ENCODE results near the gene PCOLCE2. TPM values are rescaled to one million over a fixed set of nuclear protein-coding genes. Genes with fewer than 3 reads are reported as not detected.

PCOLCE2 gene
- total and polyA plus RNA-seq, 2 of the 8 experiments (the other 6 are each of a cell fraction or from before 2014, with no cell fraction given) = 11.1 to 12.6 TPM

- POLR2A ChIA-PET (ENCODE audit: partially characterized antibody) = no interaction called here
These were observed 26.8 kb upstream of the PCOLCE2 start for GRCh38 chr3:142915636-142916035.

More at GRCh38 chr3:142915636-142916035, 26.8 kb upstream of the PCOLCE2 start:
- no peak overlapping the region for H2BK5ac ChIP-seq (ENCODE audit: low read depth, low read length)
- no peak overlapping the region for H2BK20ac ChIP-seq (ENCODE audit: low read length)
- no peaks in the 10 kb centered on the region for H3K9me3 ChIP-seq (ENCODE audit: insufficient read depth in 2 of 2, low read depth in 1 of 2, low read length in 1 of 2)
- DNase-seq (ENCODE audit: low read depth in 1 of 2, low spot score in 2 of 2) (no peak), FAIRE-seq (no peak)
- H3K23ac ChIP-seq (ENCODE audit: insufficient read length) = no peak overlapping the region
- no peak overlapping the region for H3K27ac ChIP-seq (ENCODE audit: low read depth, low read length)
- no peak overlapping the region for H2AK5ac ChIP-seq (ENCODE audit: low read depth, low read length)
- H3K27me3 ChIP-seq (replicated peaks in 1 of 4; ENCODE audit: control insufficient read depth in 3 of 4, extremely low read depth in 1 of 4, insufficient read depth in 3 of 4, low read length in 3 of 4) = no peaks in the 10 kb centered on the region
- no peak overlapping the region for H4K8ac ChIP-seq (ENCODE audit: extremely low read depth, insufficient read depth, low read length)
- CTCF ChIA-PET (ENCODE audit: partially characterized antibody) = interaction anchor here (0.6 to 1.5 kb wide), 3 partner anchors 8 to 87 kb away, joined by 3 to 6 read pairs (median 5); no protein-coding TSS in a partner anchor
- 81% methylated on average over 3 of the region's 3 CpGs; no CpG with 5 or more reads in 1 of the 2 experiments for WGBS, 2 experiments (ENCODE audit: extremely low coverage in 1 of 2, insufficient coverage in 1 of 2, insufficient read length in 1 of 2, insufficient replicate concordance in 2 of 2, low coverage in 1 of 2, low lambda C conversion rate in 2 of 2, missing lambda C conversion rate in 1 of 2)
- H3K9ac ChIP-seq (replicated peaks in 1 of 4; ENCODE audit: extremely low read depth in 1 of 4, low read depth in 3 of 4, low read length in 3 of 4) = no peak overlapping the region
- H3K14ac ChIP-seq (ENCODE audit: insufficient read length) = no peak overlapping the region
- no peaks in the 10 kb centered on the region for H3K79me2 ChIP-seq (ENCODE audit: control insufficient read depth in 1 of 2, insufficient read depth in 2 of 2, low read length in 2 of 2)
- H3K4me3 ChIP-seq (ENCODE audit: extremely low read depth in 1 of 4, insufficient read depth in 2 of 4, low read depth in 3 of 4, low read length in 4 of 4) = no peak overlapping the region
- H4K20me1 ChIP-seq (replicated peaks in 1 of 2; ENCODE audit: control insufficient read depth in 1 of 2, insufficient read depth in 2 of 2, low read length in 2 of 2) = no peaks in the 10 kb centered on the region
- no peaks in the 10 kb centered on the region for H3K4me1 ChIP-seq (replicated peaks in 1 of 4; ENCODE audit: control insufficient read depth in 3 of 4, insufficient read depth in 4 of 4, low read length in 3 of 4)
- no peak overlapping the region for H2BK120ac ChIP-seq (replicated peaks; ENCODE audit: low read depth, low read length)
- no peaks in the 10 kb centered on the region for H3K36me3 ChIP-seq (ENCODE audit: control insufficient read depth in 2 of 4, insufficient read depth in 4 of 4, low read length in 3 of 4)
- TF ChIP-seq ASH2L (IDR thresholded peaks at IDR 0.05; ENCODE audit: low read length) (no peak), USF2 (IDR thresholded peaks at IDR 0.05; ENCODE audit: low read length) (no peak), CTCF (IDR thresholded peaks at IDR 0.05; ENCODE audit: control extremely low read depth in 1 of 3, insufficient read depth in 1 of 3, low read depth in 1 of 3, low read length in 3 of 3) (no peak), SUZ12 (IDR thresholded peaks at IDR 0.05; ENCODE audit: low read length) (no peak)
- H2AFZ ChIP-seq (ENCODE audit: low read length) = no peak overlapping the region
- H3K18ac ChIP-seq (ENCODE audit: extremely low read depth, low read length) = no peak overlapping the region
- H3K56ac ChIP-seq (replicated peaks; ENCODE audit: insufficient read length, low read depth, low read length) = no peak overlapping the region
- H4K5ac ChIP-seq (ENCODE audit: insufficient read length, low read depth, low read length) = no peak overlapping the region
- no peak overlapping the region for H4K91ac ChIP-seq (replicated peaks; ENCODE audit: insufficient read length, low read length)
- H3K4ac ChIP-seq (replicated peaks; ENCODE audit: insufficient read length, low read depth, low read length) = no peak overlapping the region
- H3K79me1 ChIP-seq (ENCODE audit: low read depth, low read length) = no peaks in the 10 kb centered on the region
- H2BK12ac ChIP-seq (ENCODE audit: low read depth, low read length) = no peak overlapping the region
- no peak overlapping the region for H2BK15ac ChIP-seq (ENCODE audit: low read length)
- no peaks in the 10 kb centered on the region for H3K23me2 ChIP-seq (ENCODE audit: low read depth, low read length)
- no peak overlapping the region for H3K4me2 ChIP-seq (ENCODE audit: insufficient read depth in 1 of 2, low read depth in 2 of 2, low read length in 2 of 2)

Data from H1 (cell line).